Prostate gland (tissue), 2 donors: ENCODE measurements around the gene DOCK2.

Experiments used
- CTCF ChIP-seq, 4 experiments: fragments of 200-600 bp in 2 of 4; fragments of 450-650 bp in 2 of 4; sonication (generic) in 2 of 4; IDR thresholded peaks; 1 replicate in 3 of 4; 2 replicates in 1 of 4; pipeline ENCODE4 v1.5.1; 2016 to 2019; ENCODE audit warnings: antibody characterized with exemption in 4 of 4, mild to moderate bottlenecking in 2 of 4, moderate library complexity in 2 of 4
- POLR2A ChIP-seq: fragments of 450-650 bp; IDR thresholded peaks from one replicate; pipeline ENCODE4 v1.6.1; 2016; ENCODE audit warnings: antibody characterized with exemption, mild to moderate bottlenecking
- POLR2AphosphoS5 ChIP-seq: sonication (generic); formaldehyde crosslinking; IDR thresholded peaks from one replicate; pipeline ENCODE4 v1.6.1; 2017; ENCODE audit warnings: antibody characterized with exemption

GRCh38 chr5:170056561-170057267 lies 419.6 kb downstream of the DOCK2 start:
- TF ChIP-seq POLR2A (no peak), POLR2AphosphoS5 (no peak), CTCF (IDR thresholded peaks at IDR 0.05) (no peak)
